Lower leg skin (tissue), 3 donors: Measurements from ENCODE around the gene UBASH3B.

Experiments
- POLR2A ChIP-seq, 2 donors: fragments of 450-650 bp; IDR thresholded peaks; one replicate each; pipeline ENCODE4 v1.6.1; 2016 to 2017; ENCODE audit warnings: antibody characterized with exemption in 2 of 2, mild to moderate bottlenecking in 1 of 2, moderate library complexity in 1 of 2
- TF ChIP-seq, protein P1 (sequence below), 3 donors: fragments of 450-650 bp; IDR thresholded peaks; one replicate each; pipeline ENCODE4 v1.5.1; 2016; ENCODE audit warnings: antibody characterized with exemption in 3 of 3, mild to moderate bottlenecking in 3 of 3, moderate library complexity in 2 of 3

DNA sequence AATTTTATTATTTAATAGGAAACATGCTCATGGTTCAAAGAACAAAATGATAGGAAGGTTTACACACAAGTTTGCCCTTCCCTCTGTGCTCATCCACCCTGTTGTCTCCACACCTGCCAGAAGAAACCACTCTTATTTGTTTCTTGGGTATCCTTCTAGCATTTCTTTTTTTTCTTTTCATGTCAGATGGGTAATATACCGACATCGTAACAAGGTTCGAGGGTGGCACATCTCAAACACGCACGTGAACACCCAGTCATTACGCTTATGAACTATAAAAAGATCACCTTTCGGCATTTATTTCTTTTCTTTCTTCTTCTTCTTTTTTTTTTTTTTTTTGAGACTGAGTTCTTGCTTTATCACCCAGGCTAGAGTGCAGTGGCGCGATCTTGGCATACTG lies 70.5 kb downstream of the UBASH3B start:
- no peak for TF ChIP-seq POLR2A (IDR thresholded peaks at IDR 0.05)
- TF ChIP-seq, protein P1, sequence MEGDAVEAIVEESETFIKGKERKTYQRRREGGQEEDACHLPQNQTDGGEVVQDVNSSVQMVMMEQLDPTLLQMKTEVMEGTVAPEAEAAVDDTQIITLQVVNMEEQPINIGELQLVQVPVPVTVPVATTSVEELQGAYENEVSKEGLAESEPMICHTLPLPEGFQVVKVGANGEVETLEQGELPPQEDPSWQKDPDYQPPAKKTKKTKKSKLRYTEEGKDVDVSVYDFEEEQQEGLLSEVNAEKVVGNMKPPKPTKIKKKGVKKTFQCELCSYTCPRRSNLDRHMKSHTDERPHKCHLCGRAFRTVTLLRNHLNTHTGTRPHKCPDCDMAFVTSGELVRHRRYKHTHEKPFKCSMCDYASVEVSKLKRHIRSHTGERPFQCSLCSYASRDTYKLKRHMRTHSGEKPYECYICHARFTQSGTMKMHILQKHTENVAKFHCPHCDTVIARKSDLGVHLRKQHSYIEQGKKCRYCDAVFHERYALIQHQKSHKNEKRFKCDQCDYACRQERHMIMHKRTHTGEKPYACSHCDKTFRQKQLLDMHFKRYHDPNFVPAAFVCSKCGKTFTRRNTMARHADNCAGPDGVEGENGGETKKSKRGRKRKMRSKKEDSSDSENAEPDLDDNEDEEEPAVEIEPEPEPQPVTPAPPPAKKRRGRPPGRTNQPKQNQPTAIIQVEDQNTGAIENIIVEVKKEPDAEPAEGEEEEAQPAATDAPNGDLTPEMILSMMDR (IDR thresholded peaks at IDR 0.05) = no peak
